IPS-18a (cell line): ENCODE data around the gene CPED1.
"Not testable (repeated sequence)": the region's sequence is repeated elsewhere in the genome, so short reads cannot be mapped to it uniquely, and the experiment has no call there.

Source experiments
- H3K27ac ChIP-seq: one replicate; pipeline ENCODE4 v1.5.1; 2013; ENCODE audit warnings: low read length
- H3K27me3 ChIP-seq: one replicate; pipeline ENCODE4 v1.6.1; 2013; ENCODE audit warnings: mild to moderate bottlenecking, low read length; ENCODE audit not compliant: control insufficient read depth, insufficient read depth
- H3K36me3 ChIP-seq: one replicate; pipeline ENCODE4 v1.6.1; 2013; ENCODE audit warnings: low read depth, low read length; ENCODE audit not compliant: control insufficient read depth
- H3K4me1 ChIP-seq: one replicate; pipeline ENCODE4 v1.6.1; 2013; ENCODE audit warnings: low read depth, low read length; ENCODE audit not compliant: control insufficient read depth
- H3K4me3 ChIP-seq: one replicate; pipeline ENCODE4 v1.5.1; 2013; ENCODE audit warnings: low read length
- H3K9ac ChIP-seq: one replicate; pipeline ENCODE4 v1.6.1; 2013; ENCODE audit warnings: mild to moderate bottlenecking, low read length, moderate library complexity
- H3K9me3 ChIP-seq: one replicate; pipeline ENCODE4 v1.6.1; 2013; ENCODE audit warnings: low read depth, low read length; ENCODE audit not compliant: control insufficient read depth

The CPED1 gene

DNA sequence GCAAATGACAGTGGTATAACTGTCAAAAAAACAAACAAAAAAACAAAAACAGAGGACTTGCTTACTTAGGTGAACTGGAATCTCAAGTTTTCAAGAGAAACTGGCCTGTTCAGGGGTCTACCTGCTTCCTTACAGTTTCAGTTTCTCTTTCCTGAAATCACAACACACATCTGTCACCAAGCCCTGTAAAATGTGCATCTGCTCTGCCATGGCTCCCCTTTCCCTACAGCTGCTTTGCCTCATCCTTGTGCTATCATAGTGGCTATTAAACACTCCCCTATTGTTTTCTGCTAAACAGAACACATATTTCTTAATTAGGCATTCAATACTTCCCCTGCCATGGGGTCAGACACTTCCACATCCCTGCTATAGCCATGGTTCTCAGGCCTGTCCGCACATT lies 37.6 kb downstream of the CPED1 start:
- no peaks in the 10 kb centered on the region for H3K36me3 ChIP-seq
- no peak overlapping the region for H3K9ac ChIP-seq
- no peak overlapping the region for H3K27ac ChIP-seq
- H3K27me3 ChIP-seq: no peaks in the 10 kb centered on the region
- H3K9me3 ChIP-seq: no peaks in the 10 kb centered on the region
- H3K4me3 ChIP-seq: no peak overlapping the region
- no peaks in the 10 kb centered on the region for H3K4me1 ChIP-seq

- no peak overlapping the region for H3K4me3 ChIP-seq
- no peaks in the 10 kb centered on the region for H3K27me3 ChIP-seq
- H3K4me1 ChIP-seq: no peaks in the 10 kb centered on the region
Measured at GRCh38 chr7:121026577-121027111, 38.1 kb downstream of the CPED1 start.

GRCh38 chr7:121027761-121028669 lies 39.5 kb downstream of the CPED1 start:
- Histone ChIP-seq H3K9ac (no peak overlapping the region), H3K4me3 (no peak overlapping the region)

More at GRCh38 chr7:121026577-121027111, 38.1 kb downstream of the CPED1 start:
- no peaks in the 10 kb centered on the region for H3K9me3 ChIP-seq
- no peak overlapping the region for H3K9ac ChIP-seq
- no peak overlapping the region for H3K27ac ChIP-seq
- no peaks in the 10 kb centered on the region for H3K36me3 ChIP-seq

DNA sequence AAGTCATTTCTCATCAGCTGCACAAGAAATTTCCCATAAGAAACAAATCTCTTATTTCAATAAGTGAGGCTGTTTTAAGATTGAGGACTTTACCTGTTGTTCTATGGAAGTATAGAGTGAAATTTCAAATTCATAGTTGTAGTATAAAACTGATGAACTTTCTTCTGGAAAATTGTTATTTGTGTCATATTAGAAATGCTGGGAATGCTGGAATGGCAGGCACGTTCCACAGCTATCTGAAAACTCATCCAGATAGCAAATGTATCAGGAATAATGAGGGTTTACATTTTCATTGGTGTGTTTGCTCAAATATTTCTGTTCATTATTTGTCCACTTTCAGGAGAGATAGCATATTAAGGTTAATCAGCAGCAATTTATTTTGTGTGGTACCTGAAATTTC lies 40.8 kb downstream of the CPED1 start:
- Histone ChIP-seq H3K36me3 (no peaks in the 10 kb centered on the region), H3K4me1 (no peaks in the 10 kb centered on the region), H3K27me3 (no peaks in the 10 kb centered on the region), H3K4me3 (no peak overlapping the region), H3K27ac (no peak overlapping the region), H3K9me3 (no peaks in the 10 kb centered on the region), H3K9ac (no peak overlapping the region)

More at GRCh38 chr7:121027761-121028669, 39.5 kb downstream of the CPED1 start:
- Histone ChIP-seq H3K9me3 (no peaks in the 10 kb centered on the region), H3K4me1 (no peaks in the 10 kb centered on the region), H3K27me3 (no peaks in the 10 kb centered on the region), H3K27ac (no peak overlapping the region), H3K36me3 (no peaks in the 10 kb centered on the region)

GRCh38 chr7:121030308-121030707 lies 41.8 kb downstream of the CPED1 start:
- Histone ChIP-seq H3K9me3 (no peaks in the 10 kb centered on the region), H3K4me1 (no peaks in the 10 kb centered on the region)

DNA sequence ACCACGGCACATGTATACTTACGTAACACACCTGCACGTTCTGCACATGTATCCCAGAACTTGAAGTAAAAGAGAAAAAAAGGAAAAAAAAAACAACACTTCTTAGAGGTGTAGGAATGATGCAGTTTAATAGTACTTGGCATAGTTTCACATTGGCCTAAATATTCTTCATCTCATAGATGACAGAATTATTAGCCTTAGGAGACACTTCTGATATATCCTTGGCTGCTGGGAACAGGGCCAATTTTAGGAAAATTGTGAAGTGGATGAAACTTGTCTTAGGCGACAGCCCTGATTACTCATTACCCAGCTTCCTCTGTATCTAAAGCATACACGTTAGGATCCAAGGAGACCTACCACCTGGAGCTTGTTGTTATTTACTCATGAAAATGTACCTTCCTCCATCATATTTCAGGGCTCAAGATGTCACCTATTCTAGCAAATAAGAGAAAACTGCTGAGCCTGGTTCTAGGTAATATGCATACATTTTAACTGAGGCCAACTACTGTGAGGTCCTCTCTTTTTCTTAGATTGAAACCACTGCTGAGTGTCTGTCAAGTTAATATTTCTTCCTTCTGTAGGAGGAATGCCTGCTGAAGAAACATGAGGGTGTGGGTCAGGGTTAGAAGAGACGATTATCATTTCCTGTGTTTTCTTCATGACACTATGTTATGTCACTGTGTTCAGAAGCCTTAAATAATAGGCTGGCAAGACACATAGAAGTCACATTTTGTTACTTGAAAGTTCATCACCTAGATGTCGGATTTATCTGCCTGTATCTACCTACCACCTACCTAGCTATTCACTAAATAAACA lies 44.3 kb downstream of the CPED1 start:
- Histone ChIP-seq H3K4me3 (no peak overlapping the region), H3K27ac (no peak overlapping the region), H3K27me3 (no peaks in the 10 kb centered on the region), H3K9me3 (no peaks in the 10 kb centered on the region), H3K4me1 (no peaks in the 10 kb centered on the region), H3K9ac (no peak overlapping the region), H3K36me3 (no peaks in the 10 kb centered on the region)

More at GRCh38 chr7:121030308-121030707, 41.8 kb downstream of the CPED1 start:
- Histone ChIP-seq H3K4me3 (no peak overlapping the region), H3K27me3 (no peaks in the 10 kb centered on the region), H3K27ac (no peak overlapping the region), H3K36me3 (no peaks in the 10 kb centered on the region), H3K9ac (no peak overlapping the region)

DNA sequence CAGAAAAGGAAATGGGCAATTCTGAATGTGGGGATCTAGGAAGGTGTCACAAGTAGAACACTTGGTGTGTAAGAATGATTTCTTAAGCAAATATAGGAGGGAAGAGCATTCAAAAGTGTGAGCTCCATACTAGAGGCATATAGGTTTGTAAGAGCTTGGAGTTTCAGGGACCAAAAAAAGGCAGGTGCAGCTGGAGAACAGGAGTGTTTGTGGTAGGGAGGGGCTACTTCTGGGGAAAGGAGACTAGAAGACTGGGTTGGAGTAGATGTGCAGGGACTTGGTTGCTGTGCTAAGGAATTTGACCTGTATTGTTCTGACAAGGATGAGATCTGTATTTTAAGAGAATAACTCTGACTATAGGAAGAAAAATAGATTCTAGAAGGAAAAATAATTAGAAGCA lies 46.4 kb downstream of the CPED1 start:
- Histone ChIP-seq H3K27ac (no peak overlapping the region), H3K9me3 (no peaks in the 10 kb centered on the region), H3K4me1 (no peaks in the 10 kb centered on the region), H3K4me3 (no peak overlapping the region), H3K27me3 (no peaks in the 10 kb centered on the region), H3K36me3 (no peaks in the 10 kb centered on the region), H3K9ac (no peak overlapping the region)

- H3K9ac ChIP-seq, H3K36me3 ChIP-seq, H3K27ac ChIP-seq, H3K4me3 ChIP-seq, H3K4me1 ChIP-seq, H3K27me3 ChIP-seq, H3K9me3 ChIP-seq: not testable (repeated sequence)
Measured at GRCh38 chr7:121036776-121037175, 48.3 kb downstream of the CPED1 start.

DNA sequence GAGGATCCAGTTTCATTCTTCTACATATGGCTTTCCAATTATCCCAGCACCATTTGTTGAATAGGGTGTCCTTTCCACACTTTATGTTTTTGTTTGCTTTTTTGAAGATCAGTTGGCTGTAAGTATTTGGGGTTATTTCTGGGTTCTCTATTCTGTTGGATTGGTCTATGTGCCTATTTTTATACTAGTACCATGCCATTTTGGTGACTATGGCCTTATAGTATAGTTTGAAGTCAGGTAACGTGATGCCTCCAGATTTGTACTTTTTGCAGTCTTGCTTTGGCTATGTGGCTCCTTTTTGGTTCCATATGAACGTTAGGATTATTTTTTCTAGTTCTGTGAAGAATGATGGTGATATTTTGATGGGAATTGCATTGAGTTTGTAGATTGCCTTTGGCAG lies 48.8 kb downstream of the CPED1 start:
- H3K36me3 ChIP-seq, H3K9ac ChIP-seq, H3K4me1 ChIP-seq, H3K4me3 ChIP-seq, H3K27ac ChIP-seq, H3K27me3 ChIP-seq, H3K9me3 ChIP-seq: not testable (repeated sequence)

GRCh38 chr7:121037957-121038716 lies 49.6 kb downstream of the CPED1 start:
- H3K27ac ChIP-seq: no peak overlapping the region
- no peaks in the 10 kb centered on the region for H3K9me3 ChIP-seq
- no peaks in the 10 kb centered on the region for H3K4me1 ChIP-seq
- no peaks in the 10 kb centered on the region for H3K36me3 ChIP-seq
- no peak overlapping the region for H3K4me3 ChIP-seq
- no peak overlapping the region for H3K9ac ChIP-seq
- H3K27me3 ChIP-seq: no peaks in the 10 kb centered on the region
